Cortex of kidney (tissue), 1 donor: ENCODE data around the gene THADA.
"Not testable (repeated sequence)": the region's sequence is repeated elsewhere in the genome, so short reads cannot be mapped to it uniquely, and the experiment has no call there.

Experiments
- DNase-seq: peaks from one replicate; lab custom pipeline; 2025; lab: John Stamatoyannopoulos, UW

The THADA gene

GRCh38 chr2:43595603-43596412, at the start of gene THADA:
Gene THADA, minus strand, starts transcription at chr2:43596038. Its CDS starts 3,646 bp downstream, at chr2:43592392.
- DNase-seq: peak; percentile 39

GRCh38 chr2:43643680-43644079, 47.8 kb upstream of the THADA start:
- DNase-seq: no peak

GRCh38 chr2:43642363-43642762, 46.5 kb upstream of the THADA start:
- DNase-seq: no peak

- peak; percentile 66 for DNase-seq
Observed at GRCh38 chr2:43637030-43637803, 41.4 kb upstream of the THADA start, which contains the start of gene PLEKHH2. Gene PLEKHH2, plus strand, starts transcription at chr2:43637260. Its CDS starts 7,414 bp downstream, at chr2:43644674.

GRCh38 chr2:43636621-43637020, 40.8 kb upstream of the THADA start:
- DNase-seq: no peak

- DNase-seq: not testable (repeated sequence)
Observed at GRCh38 chr2:43636153-43636552, 40.3 kb upstream of the THADA start.

- DNase-seq: no peak
Observed at GRCh38 chr2:43634604-43635306, 38.9 kb upstream of the THADA start.

- no peak for DNase-seq
Observed at GRCh38 chr2:43631618-43632317, 35.9 kb upstream of the THADA start.

GRCh38 chr2:43622931-43623451, 27.2 kb upstream of the THADA start:
- DNase-seq: no peak

- no peak for DNase-seq
Observed at GRCh38 chr2:43619511-43619910, 23.7 kb upstream of the THADA start.

- DNase-seq: no peak
Observed at GRCh38 chr2:43616967-43617680, 21.3 kb upstream of the THADA start.

GRCh38 chr2:43612944-43613343, 17.1 kb upstream of the THADA start:
- DNase-seq: no peak

GRCh38 chr2:43611987-43612894, 16.4 kb upstream of the THADA start:
- DNase-seq: no peak

- DNase-seq: no peak
Observed at GRCh38 chr2:43610361-43610760, 14.5 kb upstream of the THADA start.

- DNase-seq: no peak
Observed at GRCh38 chr2:43609290-43609918, 13.6 kb upstream of the THADA start.

GRCh38 chr2:43605851-43606250, 10.0 kb upstream of the THADA start:
- no peak for DNase-seq

GRCh38 chr2:43605079-43605655, 9.3 kb upstream of the THADA start:
- DNase-seq: no peak

GRCh38 chr2:43604674-43605073, 8.8 kb upstream of the THADA start:
- no peak for DNase-seq

GRCh38 chr2:43600596-43600995, 4.8 kb upstream of the THADA start:
- not testable (repeated sequence) for DNase-seq
